ENCODE results near the gene VAV3. TPM values are rescaled to one million over a fixed set of nuclear protein-coding genes. Genes with fewer than 3 reads are reported as not detected.

The VAV3 gene
- total and polyA plus RNA-seq, 2 of the 8 experiments (the other 6 are each of a cell fraction or from before 2014, with no cell fraction given) = 2.9 to 7.9 TPM

DNA sequence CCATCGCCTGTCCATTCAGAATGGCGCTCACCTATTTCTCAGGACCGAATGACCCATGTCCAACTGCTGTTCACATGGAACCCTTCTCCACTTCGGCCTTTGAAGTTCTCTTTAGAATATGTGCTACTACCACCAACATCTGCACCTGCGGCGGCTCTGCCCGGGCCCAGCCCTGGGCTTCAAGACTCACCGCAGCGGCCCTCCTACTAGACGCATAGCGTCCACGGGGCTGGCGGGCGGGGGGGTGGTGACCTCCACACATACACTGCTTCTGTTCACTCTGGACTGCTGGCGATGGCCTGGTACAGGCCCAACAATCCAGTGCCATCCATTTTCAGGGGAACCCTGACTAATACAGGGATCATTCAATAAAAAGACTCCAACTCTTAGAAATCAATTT is 394.2 kb downstream of the VAV3 start:
- ChIA-PET CTCF (ENCODE audit: partially characterized antibody) (no interaction called here), POLR2A (ENCODE audit: partially characterized antibody) (no interaction called here)
- DNase-seq (ENCODE audit: low read depth in 1 of 2, low spot score in 2 of 2) = no peak

More for the DNA sequence above, 394.2 kb downstream of the VAV3 start:
- no peaks in the 10 kb centered on the region for H3K79me1 ChIP-seq (ENCODE audit: low read depth, low read length)
- no peak overlapping the region for H2BK15ac ChIP-seq (ENCODE audit: low read length)
- no peak overlapping the region for H3K14ac ChIP-seq (ENCODE audit: insufficient read length)
- WGBS, 2 experiments (ENCODE audit: extremely low coverage in 1 of 2, insufficient coverage in 1 of 2, insufficient read length in 1 of 2, insufficient replicate concordance in 2 of 2, low coverage in 1 of 2, low lambda C conversion rate in 2 of 2, missing lambda C conversion rate in 1 of 2) = 94% methylated on average over 15 of the region's 15 CpGs; no CpG with 5 or more reads in 1 of the 2 experiments
- H2BK120ac ChIP-seq (replicated peaks; ENCODE audit: low read depth, low read length) = no peak overlapping the region
- no peak overlapping the region for H2AK5ac ChIP-seq (ENCODE audit: low read depth, low read length)
- H3K18ac ChIP-seq (ENCODE audit: extremely low read depth, low read length) = no peak overlapping the region
- H3K4ac ChIP-seq (replicated peaks; ENCODE audit: insufficient read length, low read depth, low read length) = no peak overlapping the region
- no peak overlapping the region for H3K27ac ChIP-seq (ENCODE audit: low read depth, low read length)
- no peaks in the 10 kb centered on the region for H3K9me3 ChIP-seq (ENCODE audit: insufficient read depth in 2 of 2, low read depth in 1 of 2, low read length in 1 of 2)
- no peaks in the 10 kb centered on the region for H3K27me3 ChIP-seq (replicated peaks in 1 of 4; ENCODE audit: control insufficient read depth in 3 of 4, extremely low read depth in 1 of 4, insufficient read depth in 3 of 4, low read length in 3 of 4)
- H3K4me2 ChIP-seq (ENCODE audit: insufficient read depth in 1 of 2, low read depth in 2 of 2, low read length in 2 of 2) = no peak overlapping the region
- H3K4me1 ChIP-seq (replicated peaks in 1 of 4; ENCODE audit: control insufficient read depth in 3 of 4, insufficient read depth in 4 of 4, low read length in 3 of 4) = no peaks in the 10 kb centered on the region
- H2BK12ac ChIP-seq (ENCODE audit: low read depth, low read length) = no peak overlapping the region
- H2BK5ac ChIP-seq (ENCODE audit: low read depth, low read length) = no peak overlapping the region
- no peak overlapping the region for H4K5ac ChIP-seq (ENCODE audit: insufficient read length, low read depth, low read length)
- H4K91ac ChIP-seq (replicated peaks; ENCODE audit: insufficient read length, low read length) = no peak overlapping the region
- no peaks in the 10 kb centered on the region for H3K79me2 ChIP-seq (ENCODE audit: control insufficient read depth in 1 of 2, insufficient read depth in 2 of 2, low read length in 2 of 2)
- no peak overlapping the region for H4K8ac ChIP-seq (ENCODE audit: extremely low read depth, insufficient read depth, low read length)
- no peak overlapping the region for H3K23ac ChIP-seq (ENCODE audit: insufficient read length)
- TF ChIP-seq TAF7 (optimal IDR thresholded peaks at IDR 0.05; ENCODE audit: borderline replicate concordance, low read depth, low read length) = no peak
- no peak for TF ChIP-seq KDM5A (IDR thresholded peaks at IDR 0.05; ENCODE audit: low read length)
- TF ChIP-seq RFX5 (IDR thresholded peaks at IDR 0.05; ENCODE audit: borderline replicate concordance, low read depth, low read length) = no peak
- no peak for TF ChIP-seq MAFK (IDR thresholded peaks at IDR 0.05; ENCODE audit: low read depth, low read length)
- no peak overlapping the region for H3K4me3 ChIP-seq (ENCODE audit: extremely low read depth in 1 of 4, insufficient read depth in 2 of 4, low read depth in 3 of 4, low read length in 4 of 4)
- H3K9ac ChIP-seq (replicated peaks in 1 of 4; ENCODE audit: extremely low read depth in 1 of 4, low read depth in 3 of 4, low read length in 3 of 4) = no peak overlapping the region
- H3K23me2 ChIP-seq (ENCODE audit: low read depth, low read length) = no peaks in the 10 kb centered on the region
- H4K20me1 ChIP-seq (replicated peaks in 1 of 2; ENCODE audit: control insufficient read depth in 1 of 2, insufficient read depth in 2 of 2, low read length in 2 of 2) = no peaks in the 10 kb centered on the region
- H3K56ac ChIP-seq (replicated peaks; ENCODE audit: insufficient read length, low read depth, low read length) = no peak overlapping the region
- no peak for FAIRE-seq
- no peak overlapping the region for H2BK20ac ChIP-seq (ENCODE audit: low read length)
- H3K36me3 ChIP-seq (ENCODE audit: control insufficient read depth in 2 of 4, insufficient read depth in 4 of 4, low read length in 3 of 4) = no peaks in the 10 kb centered on the region
- H2AFZ ChIP-seq (ENCODE audit: low read length) = no peak overlapping the region
